Keratinocyte (primary cell): Measurements from ENCODE around the gene ARHGAP15. TPM values are rescaled to one million over a fixed set of nuclear protein-coding genes. Genes with fewer than 3 reads are reported as not detected.

Experiments used
- DNase-seq: peaks from one replicate; pipeline ENCODE4 v3.0.0-alpha.2; 2011; ENCODE audit warnings: low read depth, missing footprints, low spot score
- FAIRE-seq: peaks from 2 replicates; lab custom pipeline; 2011; peaks lifted over from hg19 to GRCh38; lab: Jason Lieb, UNC
- H2AFZ ChIP-seq: 2 replicates; pipeline ENCODE4 v1.6.0; 2012; ENCODE audit warnings: low read length, control low read depth, inconsistent platforms; ENCODE audit not compliant: control insufficient read depth
- H3K27ac ChIP-seq: 2 replicates; pipeline ENCODE4 v1.5.1; 2011; ENCODE audit warnings: low read length; ENCODE audit not compliant: control insufficient read depth, insufficient read depth
- H3K27me3 ChIP-seq: 3 replicates; pipeline ENCODE4 v1.6.0; 2011; ENCODE audit warnings: low read length; ENCODE audit not compliant: control insufficient read depth, insufficient read depth; ENCODE audit errors: extremely low read depth
- H3K36me3 ChIP-seq, 2 experiments: 2 replicates in 1 of 2; 3 replicates in 1 of 2; pipeline ENCODE4 v1.5.1; 2011; ENCODE audit warnings: low read length in 2 of 2, mild to moderate bottlenecking in 1 of 2; ENCODE audit not compliant: control insufficient read depth in 2 of 2, insufficient read depth in 2 of 2; ENCODE audit errors: extremely low read depth in 1 of 2
- H3K4me1 ChIP-seq: 3 replicates; pipeline ENCODE4 v1.5.1; 2011; ENCODE audit warnings: low read length; ENCODE audit not compliant: control insufficient read depth, insufficient read depth; ENCODE audit errors: extremely low read depth
- H3K4me2 ChIP-seq: 3 replicates; pipeline ENCODE4 v1.6.0; 2011; ENCODE audit warnings: low read depth, low read length; ENCODE audit not compliant: control insufficient read depth, insufficient read depth; ENCODE audit errors: extremely low read depth
- H3K4me3 ChIP-seq, 3 experiments: fragments of 200-600 bp in 1 of 3; sonication (generic) in 1 of 3; 2 replicates in 2 of 3; 3 replicates in 1 of 3; pipeline ENCODE4 v1.5.1; 2011 to 2016; ENCODE audit warnings: low read length in 3 of 3, mild to moderate bottlenecking in 3 of 3, control low read depth in 2 of 3, inconsistent platforms in 1 of 3, low read depth in 1 of 3, mixed read lengths in 1 of 3, mixed run types in 1 of 3, moderate library complexity in 1 of 3; ENCODE audit not compliant: control insufficient read depth in 2 of 3, insufficient read depth in 2 of 3; ENCODE audit errors: extremely low read depth in 1 of 3
- H3K79me2 ChIP-seq: 2 replicates; pipeline ENCODE4 v1.6.0; 2012; ENCODE audit warnings: low read length; ENCODE audit not compliant: control insufficient read depth, insufficient read depth
- H3K9ac ChIP-seq: 3 replicates; pipeline ENCODE4 v1.6.0; 2011; ENCODE audit warnings: low read length; ENCODE audit not compliant: control insufficient read depth, insufficient read depth; ENCODE audit errors: extremely low read depth
- H3K9me1 ChIP-seq: 3 replicates; pipeline ENCODE4 v1.6.0; 2011; ENCODE audit warnings: low read length; ENCODE audit not compliant: control insufficient read depth, insufficient read depth; ENCODE audit errors: extremely low read depth
- H3K9me3 ChIP-seq: 2 replicates; pipeline ENCODE4 v1.5.1; 2012; ENCODE audit warnings: low read depth, low read length; ENCODE audit not compliant: control insufficient read depth
- H4K20me1 ChIP-seq: 3 replicates; pipeline ENCODE4 v1.6.0; 2011; ENCODE audit warnings: low read length; ENCODE audit not compliant: control insufficient read depth, insufficient read depth; ENCODE audit errors: extremely low read depth
- EZH2 ChIP-seq: IDR thresholded peaks from one replicate; pipeline ENCODE4 v1.6.1; 2012; ENCODE audit warnings: inconsistent platforms, mild to moderate bottlenecking, low read length, moderate library complexity
- dilution Hi-C: fragments of 300-500 bp; cut with MboI; formaldehyde crosslinking; loops from one replicate; pipeline ENCODE4 v1.7.0; 2020; ENCODE audit warnings: low sequenced_read_pairs; ENCODE audit not compliant: extremely low pct_ligation_motif_present
- polyA plus RNA-seq, 5 experiments: library from polyadenylated mRNA; depleted of rRNA in 3 of 5; stranded (reverse) in 3 of 5; stranded (forward) in 1 of 5; unstranded in 1 of 5; fragments of >200 nt; gene quantifications; 1 replicate in 1 of 5; 2 replicates in 3 of 5; 3 replicates in 1 of 5; pipeline versions ENCODE4 v1.2.1 to v1.2.3, GENCODE V29; 2011 to 2012; ENCODE audit warnings: missing spikeins in 2 of 5, low read depth in 1 of 5, low replicate concordance in 1 of 5
- TF ChIP-seq, protein P1 (sequence below), 3 experiments: IDR thresholded peaks in 1 of 3; conservative IDR thresholded peaks in 1 of 3; optimal IDR thresholded peaks in 1 of 3; 2 replicates in 2 of 3; 3 replicates in 1 of 3; pipeline versions ENCODE3 to v1.5.1; 2011; ENCODE audit warnings: low read length in 3 of 3, mild to moderate bottlenecking in 3 of 3, moderate library complexity in 2 of 3, control low read depth in 1 of 3, inconsistent platforms in 1 of 3; ENCODE audit not compliant: insufficient read depth in 2 of 3; ENCODE audit errors: extremely low read depth in 1 of 3

ARHGAP15 gene
- polyA plus RNA-seq, 1 donor (not counting 4 experiments of a cell fraction or from before 2014, with no cell fraction given): not detected

DNA sequence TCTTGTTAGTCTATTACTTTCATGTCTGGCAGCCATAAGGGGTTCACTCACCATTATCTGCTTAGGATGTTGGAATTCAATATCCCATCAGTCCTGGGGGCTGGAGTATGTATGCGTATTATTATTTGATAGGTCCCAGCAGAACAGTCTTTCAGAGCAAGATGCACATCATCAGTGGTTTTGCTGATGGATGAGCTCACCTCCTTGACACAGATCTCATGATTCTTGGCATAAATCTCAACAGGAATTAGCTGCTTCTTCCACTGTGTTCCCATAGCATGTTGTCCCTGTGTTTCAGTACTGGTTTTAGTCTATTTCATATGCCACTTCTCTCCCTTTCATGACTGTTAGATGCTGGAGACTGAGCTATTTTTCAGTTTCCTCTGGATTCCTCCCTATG lies 442.5 kb downstream of the ARHGAP15 start:
- Histone ChIP-seq H4K20me1 (no peaks in the 10 kb centered on the region), H3K36me3 (no peaks in the 10 kb centered on the region), H3K4me2 (no peak overlapping the region), H3K9ac (no peak overlapping the region), H3K27me3 (no peaks in the 10 kb centered on the region), H3K9me1 (no peaks in the 10 kb centered on the region), H3K79me2 (no peaks in the 10 kb centered on the region), H3K4me1 (no peaks in the 10 kb centered on the region), H2AFZ (no peak overlapping the region), H3K9me3 (no peaks in the 10 kb centered on the region), H3K27ac (no peak overlapping the region), H3K4me3 (no peak overlapping the region)
- no peak for FAIRE-seq
- dilution Hi-C loops: no loop called here
- no peak for TF ChIP-seq EZH2
- TF ChIP-seq, protein P1, sequence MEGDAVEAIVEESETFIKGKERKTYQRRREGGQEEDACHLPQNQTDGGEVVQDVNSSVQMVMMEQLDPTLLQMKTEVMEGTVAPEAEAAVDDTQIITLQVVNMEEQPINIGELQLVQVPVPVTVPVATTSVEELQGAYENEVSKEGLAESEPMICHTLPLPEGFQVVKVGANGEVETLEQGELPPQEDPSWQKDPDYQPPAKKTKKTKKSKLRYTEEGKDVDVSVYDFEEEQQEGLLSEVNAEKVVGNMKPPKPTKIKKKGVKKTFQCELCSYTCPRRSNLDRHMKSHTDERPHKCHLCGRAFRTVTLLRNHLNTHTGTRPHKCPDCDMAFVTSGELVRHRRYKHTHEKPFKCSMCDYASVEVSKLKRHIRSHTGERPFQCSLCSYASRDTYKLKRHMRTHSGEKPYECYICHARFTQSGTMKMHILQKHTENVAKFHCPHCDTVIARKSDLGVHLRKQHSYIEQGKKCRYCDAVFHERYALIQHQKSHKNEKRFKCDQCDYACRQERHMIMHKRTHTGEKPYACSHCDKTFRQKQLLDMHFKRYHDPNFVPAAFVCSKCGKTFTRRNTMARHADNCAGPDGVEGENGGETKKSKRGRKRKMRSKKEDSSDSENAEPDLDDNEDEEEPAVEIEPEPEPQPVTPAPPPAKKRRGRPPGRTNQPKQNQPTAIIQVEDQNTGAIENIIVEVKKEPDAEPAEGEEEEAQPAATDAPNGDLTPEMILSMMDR (optimal IDR thresholded peaks at IDR 0.05 in 1 of 3, IDR thresholded peaks at IDR 0.05 in 1 of 3, conservative IDR thresholded peaks at IDR 0.05 in 1 of 3; ENCODE audit: extremely low read depth in 1 of 3, insufficient read depth in 2 of 3, low read length in 3 of 3): no peak
- no peak for DNase-seq

DNA sequence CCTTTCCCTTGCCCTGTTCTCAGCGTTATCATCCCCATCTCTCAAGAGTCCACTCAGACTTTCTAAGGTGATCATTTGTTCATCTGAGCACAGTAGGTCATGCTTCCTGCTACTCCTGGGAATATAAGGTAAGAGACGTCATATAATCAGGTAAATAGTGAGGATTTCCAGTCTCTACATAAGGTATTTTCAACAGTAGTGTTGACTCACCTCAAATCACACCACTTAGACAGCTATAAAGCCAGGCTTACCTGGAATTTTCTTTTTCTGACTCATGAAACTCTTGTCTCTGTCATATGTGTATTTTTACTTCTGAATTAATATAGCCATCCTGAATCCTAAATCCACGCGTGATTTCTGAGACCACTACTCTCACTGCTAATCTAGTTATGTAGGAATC lies 443.2 kb downstream of the ARHGAP15 start:
- no peak overlapping the region for H3K4me3 ChIP-seq
- no peaks in the 10 kb centered on the region for H3K79me2 ChIP-seq
- H3K36me3 ChIP-seq: no peaks in the 10 kb centered on the region
- no peak overlapping the region for H3K4me2 ChIP-seq
- no peaks in the 10 kb centered on the region for H3K9me1 ChIP-seq
- dilution Hi-C loops: no loop called here
- H2AFZ ChIP-seq: no peak overlapping the region
- H3K4me1 ChIP-seq: no peaks in the 10 kb centered on the region
- DNase-seq (no peak), FAIRE-seq (no peak)
- no peak for TF ChIP-seq EZH2
- TF ChIP-seq, protein P1 (optimal IDR thresholded peaks at IDR 0.05 in 1 of 3, IDR thresholded peaks at IDR 0.05 in 1 of 3, conservative IDR thresholded peaks at IDR 0.05 in 1 of 3; ENCODE audit: extremely low read depth in 1 of 3, insufficient read depth in 2 of 3, low read length in 3 of 3): no peak
- H3K27ac ChIP-seq: no peak overlapping the region
- H3K9me3 ChIP-seq: no peaks in the 10 kb centered on the region
- no peaks in the 10 kb centered on the region for H4K20me1 ChIP-seq
- H3K27me3 ChIP-seq: no peaks in the 10 kb centered on the region
- H3K9ac ChIP-seq: no peak overlapping the region
